ENCODE measurements around the gene VSTM4.

VSTM4 gene

GRCh38 chr10:48970046-48970445 lies 145.3 kb downstream of the VSTM4 start:
- no peak for DNase-seq (ENCODE audit: low read depth, low spot score)

GRCh38 chr10:48968036-48968435 lies 147.3 kb downstream of the VSTM4 start:
- DNase-seq (ENCODE audit: low read depth, low spot score): no peak

GRCh38 chr10:48965460-48965859 lies 149.9 kb downstream of the VSTM4 start:
- no peak for DNase-seq (ENCODE audit: low read depth, low spot score)
